ENCODE data around the gene MBNL2. TPM values are rescaled to one million over a fixed set of nuclear protein-coding genes. Genes with fewer than 3 reads are reported as not detected.

The MBNL2 gene
- total and polyA plus RNA-seq, 2 experiments from 2014 or later = 46.7 to 79.5 TPM

GRCh38 chr13:97401421-97401820, 179.3 kb downstream of the MBNL2 start:
- no peaks in the 10 kb centered on the region for H3K36me3 ChIP-seq (ENCODE audit: low read depth)
- WGBS, 2 experiments (ENCODE audit: low coverage in 1 of 2, low lambda C conversion rate in 2 of 2, missing lambda C conversion rate in 2 of 2) = 71 to 75% methylated on average over 3 of the region's 3 CpGs
- no peaks in the 10 kb centered on the region for H4K20me1 ChIP-seq (ENCODE audit: insufficient read depth)
- H2AFZ ChIP-seq = no peak overlapping the region
- H3F3A ChIP-seq (ENCODE audit: insufficient read depth) = peaks cover 18% of the 10 kb centered on the region
- H3K4me1 ChIP-seq (ENCODE audit: insufficient read depth) = peaks cover 11% of the 10 kb centered on the region
- no peaks in the 10 kb centered on the region for H3K27me3 ChIP-seq (replicated peaks; ENCODE audit: insufficient read depth)
- in situ Hi-C loops (cut with MboI) = no loop called here
- H3K27ac ChIP-seq = no peak overlapping the region
- no peaks in the 10 kb centered on the region for H3K9me3 ChIP-seq (ENCODE audit: low read depth)
- DNase-seq = no peak
- TF ChIP-seq EZH2phosphoT487 (IDR thresholded peaks at IDR 0.05; ENCODE audit: insufficient read depth, low read depth) (no peak), EZH2 (IDR thresholded peaks at IDR 0.05; ENCODE audit: insufficient read depth, poor library complexity, severe bottlenecking) (no peak)
- H3K79me2 ChIP-seq (ENCODE audit: insufficient read depth) = no peaks in the 10 kb centered on the region
- no peak overlapping the region for H3K4me2 ChIP-seq (ENCODE audit: unreplicated experiment)
- no peaks in the 10 kb centered on the region for H3K9me2 ChIP-seq (ENCODE audit: insufficient read depth)
- H3K9ac ChIP-seq = no peak overlapping the region
- no peak overlapping the region for H3K4me3 ChIP-seq

GRCh38 chr13:97403893-97404750, 182.0 kb downstream of the MBNL2 start:
- Histone ChIP-seq H3K27me3 (replicated peaks; ENCODE audit: insufficient read depth) (no peaks in the 10 kb centered on the region), H3K4me3 (no peak overlapping the region), H3K9me2 (ENCODE audit: insufficient read depth) (no peaks in the 10 kb centered on the region), H4K20me1 (ENCODE audit: insufficient read depth) (no peaks in the 10 kb centered on the region), H3K9me3 (ENCODE audit: low read depth) (no peaks in the 10 kb centered on the region), H3K27ac (no peak overlapping the region), H2AFZ (peak overlapping the region; percentile 6; the same call in 1 of the 2 replicates), H3K79me2 (ENCODE audit: insufficient read depth) (no peaks in the 10 kb centered on the region), H3K36me3 (ENCODE audit: low read depth) (no peaks in the 10 kb centered on the region), H3K9ac (no peak overlapping the region), H3K4me2 (ENCODE audit: unreplicated experiment) (no peak overlapping the region), H3K4me1 (ENCODE audit: insufficient read depth) (peaks cover 11% of the 10 kb centered on the region), H3F3A (ENCODE audit: insufficient read depth) (peaks cover 17% of the 10 kb centered on the region; the same call in 1 of the 2 replicates)
- 93 to 95% methylated on average over 3 of the region's 3 CpGs for WGBS, 2 experiments (ENCODE audit: low coverage in 1 of 2, low lambda C conversion rate in 2 of 2, missing lambda C conversion rate in 2 of 2)
- DNase-seq = peak; percentile 35
- no peak for TF ChIP-seq EZH2 (IDR thresholded peaks at IDR 0.05; ENCODE audit: insufficient read depth, poor library complexity, severe bottlenecking)
- no peak for TF ChIP-seq EZH2phosphoT487 (IDR thresholded peaks at IDR 0.05; ENCODE audit: insufficient read depth, low read depth)
- in situ Hi-C loops (cut with MboI) = no loop called here

GRCh38 chr13:97407540-97407939, 185.4 kb downstream of the MBNL2 start:
- Histone ChIP-seq H3K27me3 (replicated peaks; ENCODE audit: insufficient read depth) (no peaks in the 10 kb centered on the region), H3K9me3 (ENCODE audit: low read depth) (no peaks in the 10 kb centered on the region), H3K4me1 (ENCODE audit: insufficient read depth) (peaks cover 16% of the 10 kb centered on the region), H3K79me2 (ENCODE audit: insufficient read depth) (no peaks in the 10 kb centered on the region), H3K9me2 (ENCODE audit: insufficient read depth) (no peaks in the 10 kb centered on the region), H2AFZ (no peak overlapping the region), H3K4me3 (no peak overlapping the region), H3K36me3 (ENCODE audit: low read depth) (no peaks in the 10 kb centered on the region), H3K9ac (no peak overlapping the region), H4K20me1 (ENCODE audit: insufficient read depth) (no peaks in the 10 kb centered on the region), H3F3A (ENCODE audit: insufficient read depth) (peaks cover 21% of the 10 kb centered on the region; the same call in 1 of the 2 replicates), H3K4me2 (ENCODE audit: unreplicated experiment) (no peak overlapping the region), H3K27ac (no peak overlapping the region)
- TF ChIP-seq EZH2 (IDR thresholded peaks at IDR 0.05; ENCODE audit: insufficient read depth, poor library complexity, severe bottlenecking) (no peak), EZH2phosphoT487 (IDR thresholded peaks at IDR 0.05; ENCODE audit: insufficient read depth, low read depth) (no peak)
- DNase-seq = no peak
- in situ Hi-C loops (cut with MboI) = no loop called here
- 63 to 73% methylated on average over 2 of the region's 2 CpGs for WGBS, 2 experiments (ENCODE audit: low coverage in 1 of 2, low lambda C conversion rate in 2 of 2, missing lambda C conversion rate in 2 of 2)

- H3K4me2 ChIP-seq (ENCODE audit: unreplicated experiment) = no peak overlapping the region
- no peaks in the 10 kb centered on the region for H3K27me3 ChIP-seq (replicated peaks; ENCODE audit: insufficient read depth)
- H4K20me1 ChIP-seq (ENCODE audit: insufficient read depth) = no peaks in the 10 kb centered on the region
- in situ Hi-C loops (cut with MboI) = no loop called here
- H3K4me3 ChIP-seq = no peak overlapping the region
- peaks cover 13% of the 10 kb centered on the region for H3K4me1 ChIP-seq (ENCODE audit: insufficient read depth)
- no peaks in the 10 kb centered on the region for H3K9me2 ChIP-seq (ENCODE audit: insufficient read depth)
- no peak overlapping the region for H3K27ac ChIP-seq
- no peaks in the 10 kb centered on the region for H3K36me3 ChIP-seq (ENCODE audit: low read depth)
- TF ChIP-seq EZH2phosphoT487 (IDR thresholded peaks at IDR 0.05; ENCODE audit: insufficient read depth, low read depth) = no peak
- no peak for TF ChIP-seq EZH2 (IDR thresholded peaks at IDR 0.05; ENCODE audit: insufficient read depth, poor library complexity, severe bottlenecking)
- 90 to 93% methylated on average over 2 of the region's 2 CpGs for WGBS, 2 experiments (ENCODE audit: low coverage in 1 of 2, low lambda C conversion rate in 2 of 2, missing lambda C conversion rate in 2 of 2)
- H2AFZ ChIP-seq = no peak overlapping the region
- no peak for DNase-seq
- peaks cover 12% of the 10 kb centered on the region; the same call in 1 of the 2 replicates for H3F3A ChIP-seq (ENCODE audit: insufficient read depth)
- H3K9me3 ChIP-seq (ENCODE audit: low read depth) = no peaks in the 10 kb centered on the region
- no peak overlapping the region for H3K9ac ChIP-seq
- H3K79me2 ChIP-seq (ENCODE audit: insufficient read depth) = no peaks in the 10 kb centered on the region
Observed at GRCh38 chr13:97408938-97409337, 186.8 kb downstream of the MBNL2 start.
